CD4-positive, alpha-beta T cell treated with Interleukin-4 for 1 hour (primary cell): ENCODE data around the gene RAB11A.

Source experiments
- DNase-seq, 2 donors: peaks; one replicate each; pipeline ENCODE4 v3.0.0-alpha.2; 2020 to 2022

RAB11A gene

GRCh38 chr15:65918357-65918920 lies 49.1 kb downstream of the RAB11A start:
- no peak for DNase-seq

GRCh38 chr15:65918945-65919344 lies 49.7 kb downstream of the RAB11A start:
- DNase-seq = no peak

GRCh38 chr15:65919353-65919752 lies 50.1 kb downstream of the RAB11A start:
- DNase-seq = no peak

DNA sequence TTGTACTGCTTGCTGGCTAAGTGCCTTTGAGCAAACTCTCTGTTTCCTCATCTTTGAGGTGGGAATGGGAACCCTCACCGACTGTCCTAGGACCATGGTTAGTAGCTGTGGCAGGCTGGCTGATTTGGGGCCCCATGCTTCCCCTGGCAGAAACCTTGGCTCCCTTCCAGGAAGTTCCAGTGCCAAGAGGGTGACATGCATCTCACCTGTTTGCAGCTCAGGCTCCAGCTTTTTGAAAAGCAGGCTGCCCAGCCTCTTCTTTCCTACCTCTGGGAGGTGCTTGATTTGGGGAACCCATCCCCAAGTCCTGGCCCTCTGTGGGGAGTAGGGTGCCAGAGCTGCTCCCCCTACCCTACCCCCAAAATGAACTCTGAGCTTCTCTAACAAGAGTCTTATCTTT lies 50.8 kb downstream of the RAB11A start:
- DNase-seq = no peak

- DNase-seq = no peak
Measured at GRCh38 chr15:65920825-65921309, 51.6 kb downstream of the RAB11A start.

GRCh38 chr15:65921780-65922179 lies 52.5 kb downstream of the RAB11A start:
- DNase-seq = no peak

DNA sequence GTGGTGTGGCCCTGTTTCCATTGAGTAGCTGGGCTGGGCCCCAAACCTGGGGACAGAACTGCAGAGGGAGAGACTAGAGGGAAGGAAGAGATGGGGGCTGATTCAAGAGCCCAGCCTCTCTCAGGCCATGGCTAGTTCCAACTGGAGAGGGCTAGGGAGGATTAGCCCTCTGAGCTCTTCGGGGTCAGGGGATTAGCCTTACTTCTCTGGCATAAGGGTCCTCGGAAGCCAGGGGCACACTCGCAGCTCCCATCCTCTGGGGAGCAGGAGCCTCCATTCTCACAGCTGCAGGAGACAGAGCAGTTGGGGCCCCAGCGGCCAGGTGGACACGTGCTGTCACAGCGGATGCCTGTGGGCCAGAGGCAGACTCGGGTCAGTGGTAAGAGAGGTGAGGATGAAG lies 53.3 kb downstream of the RAB11A start:
- no peak for DNase-seq

GRCh38 chr15:65923264-65923663 lies 54.0 kb downstream of the RAB11A start:
- no peak for DNase-seq

DNA sequence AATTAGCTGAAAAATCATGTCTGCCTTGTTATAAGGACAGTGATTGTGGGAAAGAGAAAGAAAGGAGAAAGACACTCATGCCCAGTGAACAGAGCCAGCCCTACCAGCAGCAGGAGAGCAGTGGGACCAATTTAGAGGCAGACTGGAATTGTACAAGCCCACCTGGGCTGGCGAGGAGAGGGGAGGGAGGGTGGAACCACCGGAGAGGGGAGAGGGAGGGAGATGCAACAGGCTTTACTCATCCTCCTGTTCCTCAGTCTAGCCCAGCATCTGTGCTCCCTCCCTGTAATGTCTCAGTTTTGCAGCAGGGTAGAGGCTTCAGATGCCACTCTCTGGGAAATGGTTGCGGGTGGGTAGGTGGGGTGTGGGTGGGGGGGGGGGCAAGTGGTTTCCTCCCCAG lies 54.7 kb downstream of the RAB11A start:
- DNase-seq = no peak

DNA sequence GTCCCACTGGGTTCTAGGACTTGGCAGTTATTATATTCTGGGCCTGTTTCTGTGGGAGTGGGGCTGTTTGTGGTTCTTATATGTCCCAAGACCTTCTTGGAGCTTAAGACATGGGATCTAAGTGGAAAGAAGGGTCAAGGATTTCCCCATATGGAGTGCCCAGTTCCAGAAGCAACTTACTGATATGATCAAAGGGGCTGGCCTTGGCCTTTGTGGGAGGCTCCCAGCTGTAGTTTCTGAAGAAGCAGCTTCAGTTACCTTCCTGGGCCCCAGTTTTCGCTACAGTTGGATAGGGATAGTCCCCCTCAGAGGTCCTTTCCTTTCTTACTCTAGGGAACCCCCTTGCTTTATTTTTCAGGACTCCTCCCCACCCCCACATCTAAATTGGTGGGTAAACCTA lies 56.0 kb downstream of the RAB11A start:
- DNase-seq = no peak

DNA sequence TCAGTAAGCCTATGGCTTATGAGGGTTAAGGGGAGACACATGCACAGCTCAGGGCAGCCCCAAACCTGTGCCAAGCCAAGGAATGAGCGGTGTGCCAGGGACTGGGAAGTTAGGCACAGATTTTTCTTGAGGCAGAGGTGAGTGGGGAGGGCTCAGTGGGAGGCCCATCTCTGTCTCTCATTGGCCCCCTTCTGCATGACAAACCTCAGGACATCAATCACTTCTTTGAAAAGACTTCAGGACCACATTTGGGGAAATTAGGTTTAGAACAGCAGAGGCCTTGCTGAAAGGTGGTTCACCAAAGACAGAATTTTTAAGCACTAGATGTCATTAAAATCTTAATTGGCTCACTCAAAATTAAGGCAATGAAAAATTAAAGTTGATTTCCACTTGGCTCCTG lies 57.2 kb downstream of the RAB11A start:
- no peak for DNase-seq

- DNase-seq = no peak
Measured at GRCh38 chr15:65926899-65927298, 57.6 kb downstream of the RAB11A start.

DNA sequence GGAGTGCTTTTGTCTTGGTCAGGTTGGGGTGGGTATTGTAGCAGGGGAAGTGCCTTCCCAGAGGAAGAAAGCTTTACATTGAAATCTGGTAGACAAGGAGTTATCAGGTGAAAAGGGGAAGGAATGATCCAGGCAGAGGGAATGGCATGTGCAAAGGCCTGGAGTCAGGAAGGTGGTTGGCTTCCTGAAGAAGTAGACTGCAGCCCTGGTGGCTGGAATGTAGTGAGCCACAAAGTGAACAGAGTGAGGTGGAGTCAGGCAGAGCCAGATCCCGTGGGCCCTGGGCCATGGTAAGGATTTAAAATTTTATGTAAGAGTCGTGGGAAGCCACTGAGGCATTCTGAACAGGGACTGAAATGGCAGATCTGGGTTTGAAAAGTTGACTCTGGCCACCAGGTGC lies 58.3 kb downstream of the RAB11A start:
- no peak for DNase-seq

GRCh38 chr15:65929573-65929972 lies 60.3 kb downstream of the RAB11A start:
- DNase-seq = no peak

GRCh38 chr15:65930134-65930533 lies 60.8 kb downstream of the RAB11A start:
- DNase-seq = no peak

GRCh38 chr15:65931221-65931620 lies 61.9 kb downstream of the RAB11A start:
- no peak for DNase-seq

DNA sequence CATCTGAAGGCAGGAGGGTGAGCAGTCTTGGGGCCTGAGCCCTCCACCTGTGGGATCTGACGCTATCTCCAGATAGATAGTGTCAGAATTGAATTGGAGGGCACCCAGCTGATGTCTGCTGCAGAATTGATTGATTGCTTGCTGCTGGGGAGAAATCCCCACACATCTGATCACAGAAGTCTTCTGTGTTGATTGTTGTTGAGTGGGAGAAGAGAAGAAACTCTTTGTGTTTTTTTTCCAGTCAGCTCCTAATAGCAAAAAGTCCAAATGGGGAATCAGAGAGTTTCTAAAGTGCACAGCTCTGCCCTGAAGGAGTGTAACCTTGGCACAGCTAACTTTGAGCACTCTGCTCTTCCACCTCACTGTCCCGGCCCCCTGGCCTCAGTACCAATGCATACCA lies 66.1 kb downstream of the RAB11A start:
- no peak for DNase-seq

GRCh38 chr15:65936282-65936681 lies 67.0 kb downstream of the RAB11A start:
- no peak for DNase-seq

- DNase-seq = no peak
Measured at GRCh38 chr15:65937054-65937453, 67.8 kb downstream of the RAB11A start.

DNA sequence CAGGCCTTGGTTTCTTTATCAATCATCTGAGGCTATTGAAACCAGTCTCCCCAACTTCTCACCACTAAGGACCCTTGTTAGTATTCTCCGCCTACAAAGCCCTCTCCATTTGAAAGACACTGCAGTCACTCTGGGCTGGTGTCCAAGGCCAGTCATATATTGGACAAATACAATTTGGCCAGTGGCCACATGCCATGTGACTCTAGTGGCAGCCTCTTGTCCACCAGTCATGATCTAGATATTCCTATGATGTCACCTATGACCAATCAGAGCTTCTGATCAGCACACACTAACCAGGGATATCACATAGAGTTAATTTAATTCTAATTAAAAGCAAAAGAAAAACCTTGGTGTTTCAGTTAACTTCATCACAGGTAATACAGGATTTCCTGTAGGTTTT lies 68.2 kb downstream of the RAB11A start:
- DNase-seq = no peak

GRCh38 chr15:65938604-65939003 lies 69.3 kb downstream of the RAB11A start:
- no peak for DNase-seq

- DNase-seq = no peak
Measured at GRCh38 chr15:65939901-65940617, 70.8 kb downstream of the RAB11A start.

DNA sequence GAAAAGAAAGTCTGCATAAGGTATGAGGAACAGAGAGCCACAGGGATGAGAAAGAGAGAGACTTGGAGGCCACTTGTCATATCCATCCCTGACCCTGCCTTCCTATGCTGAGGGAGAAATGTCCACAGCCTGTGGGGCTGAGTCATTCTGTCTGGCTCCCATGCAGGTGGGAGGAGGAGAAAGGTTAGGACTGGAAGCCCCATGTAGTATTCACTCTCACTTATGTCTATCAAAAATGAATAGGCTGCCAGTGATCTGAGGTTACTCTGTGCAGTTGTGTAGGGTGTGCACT lies 71.3 kb downstream of the RAB11A start:
- DNase-seq = no peak
